Stimulated activated CD4-positive, alpha-beta T cell treated with anti-CD3 and anti-CD28 coated beads, Interleukin-12 subunit alpha, Interleukin-12 subunit beta, amount 100 ng/mL, for 48 hours (primary cell): ENCODE data around the gene ASTN1.

Experiments used
- DNase-seq, 3 donors: peaks; one replicate each; pipeline ENCODE4 v3.0.0-alpha.2; 2020; ENCODE audit warnings: low read depth in 2 of 3, low spot score in 1 of 3

Gene ASTN1

DNA sequence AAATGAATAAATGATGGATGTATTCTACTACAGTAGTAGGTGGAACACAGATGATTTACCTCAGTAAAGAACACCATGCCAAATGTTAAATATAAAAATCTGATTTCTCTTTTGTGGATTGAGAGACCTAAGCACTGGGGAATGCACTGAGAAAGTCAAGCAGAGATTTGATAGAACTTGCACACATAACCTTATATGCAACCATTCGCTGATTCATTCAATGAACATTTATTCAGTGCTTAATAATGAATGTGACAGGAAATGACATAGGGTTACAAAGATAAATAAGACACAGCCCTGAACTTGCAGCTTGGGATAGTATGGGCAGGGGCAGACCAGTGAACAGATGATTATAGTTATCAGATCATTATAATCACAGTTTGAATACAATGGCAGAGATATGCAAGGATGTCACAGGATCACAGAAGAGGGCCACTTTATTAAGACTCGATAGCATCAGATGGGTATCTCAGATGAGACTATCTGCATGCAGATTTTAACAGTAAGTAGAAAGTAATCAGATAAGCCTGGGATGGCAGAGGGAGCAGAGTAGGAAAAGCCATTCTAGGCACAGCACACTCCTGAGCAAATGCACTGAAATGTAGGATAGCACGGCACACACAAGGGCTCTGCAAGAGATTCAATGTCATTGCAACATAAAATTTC is 169.4 kb downstream of the ASTN1 start:
- DNase-seq, result no peak

DNA sequence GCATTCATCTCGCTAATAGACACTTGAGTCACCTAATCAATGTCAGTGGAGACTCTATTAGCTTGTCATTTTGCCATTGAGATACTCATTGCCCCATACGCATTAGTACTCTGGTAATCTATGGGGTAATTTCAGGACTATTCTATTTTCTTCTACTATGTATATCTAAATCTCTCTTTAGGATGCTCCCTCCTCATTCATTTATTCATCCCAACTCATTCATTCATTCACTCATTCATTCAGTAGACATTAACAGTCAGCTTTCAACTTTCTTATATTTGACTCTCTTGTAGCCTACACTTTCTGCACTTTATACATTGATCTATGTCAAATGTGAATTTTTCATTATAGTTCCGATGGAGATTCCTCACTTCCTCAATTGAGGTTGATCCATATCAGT is 170.9 kb downstream of the ASTN1 start:
- no peak for DNase-seq

DNA sequence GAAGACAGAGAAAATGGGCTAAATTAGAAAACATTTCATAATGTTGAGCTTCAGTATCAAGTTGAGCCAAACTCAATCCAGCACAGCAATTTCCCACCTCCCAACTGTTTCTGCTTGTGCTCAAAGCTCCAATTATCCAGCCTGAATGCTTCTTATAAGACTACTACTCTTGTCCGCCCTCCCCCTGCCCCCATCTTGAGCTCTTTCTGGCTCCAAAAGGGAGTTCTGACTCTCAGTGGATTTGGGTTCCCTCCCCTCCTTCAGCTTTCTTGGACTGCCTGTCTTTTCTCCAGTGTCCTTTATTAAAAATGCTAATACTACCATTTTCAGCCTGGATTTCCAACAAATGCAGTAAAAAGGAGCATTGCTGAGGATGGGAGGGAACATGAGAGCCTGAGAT is 174.8 kb downstream of the ASTN1 start:
- no peak for DNase-seq

DNA sequence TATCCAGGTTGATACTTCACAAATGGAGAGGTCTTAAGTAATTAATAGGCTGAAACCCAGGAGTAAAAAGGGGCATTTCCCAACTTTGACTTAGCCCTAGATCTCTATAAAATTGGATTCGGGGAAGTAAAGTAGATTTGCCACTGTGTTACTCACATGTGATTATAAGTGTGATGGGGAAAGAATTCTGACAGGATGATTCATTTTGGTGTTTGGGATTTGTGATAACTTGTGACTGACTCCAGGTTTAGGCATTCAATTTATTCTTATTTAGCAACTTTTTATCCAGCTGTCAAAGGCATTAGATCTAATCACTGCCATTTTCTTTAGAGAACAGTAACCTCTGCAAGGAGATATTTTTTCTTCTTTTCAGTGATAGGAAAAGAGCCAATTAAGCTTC is 175.5 kb downstream of the ASTN1 start:
- DNase-seq, result no peak

DNA sequence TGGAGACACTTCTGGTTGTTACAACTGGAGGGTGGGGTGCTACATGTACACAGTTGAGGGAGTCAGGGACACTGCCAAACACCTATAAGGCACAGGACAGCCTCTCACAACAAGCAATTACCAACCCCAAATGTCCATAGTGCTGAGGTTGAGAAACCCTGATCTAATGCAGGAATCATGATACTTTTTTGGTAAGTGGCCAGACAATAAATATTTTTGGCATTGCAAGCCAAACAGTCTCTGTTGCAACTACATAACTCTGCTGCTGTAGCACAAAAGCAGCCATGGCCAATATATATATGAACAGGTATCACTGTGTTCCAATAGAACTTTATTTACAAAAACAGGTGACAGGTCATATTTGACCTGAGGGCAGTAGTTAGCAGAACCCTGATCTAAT is 177.5 kb downstream of the ASTN1 start:
- no peak for DNase-seq

DNA sequence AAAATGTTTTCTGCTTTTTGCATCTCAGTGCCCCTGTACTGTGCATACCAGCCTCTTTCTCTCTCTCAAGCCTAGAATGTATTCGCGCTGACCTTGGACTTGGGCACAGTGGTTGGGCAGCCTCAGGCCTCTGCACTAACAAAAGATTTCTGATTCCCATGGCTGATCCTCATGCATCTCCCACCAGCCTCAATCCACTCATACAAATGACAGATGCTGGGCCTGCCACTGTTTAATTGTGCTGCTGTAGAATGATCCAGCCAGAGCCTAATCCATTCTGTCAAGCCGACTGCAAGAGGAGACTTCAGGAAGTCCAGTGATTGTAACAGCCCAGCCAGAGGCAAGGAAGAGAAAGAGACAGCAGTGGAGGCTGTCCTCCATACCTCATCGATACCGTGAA is 180.8 kb downstream of the ASTN1 start:
- DNase-seq, result no peak

DNA sequence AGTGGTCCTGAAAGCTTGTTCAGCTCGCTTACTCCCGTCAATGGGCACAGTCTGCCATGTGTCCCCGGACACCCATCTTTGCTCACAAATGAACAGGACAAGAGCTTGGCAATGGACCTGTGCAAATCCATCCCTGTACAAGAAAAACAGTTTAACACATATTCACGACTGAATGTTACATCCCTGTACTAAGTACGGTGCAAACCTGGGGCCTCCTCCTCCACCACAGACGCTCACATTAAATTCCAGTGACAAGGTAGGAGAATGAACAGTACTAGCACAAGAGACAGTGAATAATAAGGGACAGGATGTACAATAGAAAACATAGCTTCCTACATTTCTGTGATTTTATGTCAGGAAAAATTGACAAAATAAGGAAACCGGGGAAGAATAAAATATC is 187.7 kb downstream of the ASTN1 start:
- no peak for DNase-seq

DNA sequence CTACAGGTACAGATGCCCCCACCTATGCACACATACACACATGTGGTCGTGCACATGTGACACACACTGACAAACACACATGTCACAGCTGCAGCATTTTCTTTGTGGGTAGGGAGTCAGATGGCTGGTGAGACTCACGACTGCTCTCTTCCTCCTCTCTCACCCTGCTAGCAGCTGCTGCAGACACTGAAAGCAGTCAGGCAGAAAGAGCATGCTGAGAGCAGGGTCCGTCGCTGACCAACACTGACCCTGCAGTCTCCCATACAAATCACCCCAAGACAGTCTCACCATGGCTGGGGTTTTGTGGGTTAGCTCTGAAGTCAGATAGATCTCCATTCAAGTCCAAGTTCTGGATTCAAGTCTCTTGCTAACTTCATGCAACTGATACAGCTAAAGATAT is 188.3 kb downstream of the ASTN1 start:
- no peak for DNase-seq

DNA sequence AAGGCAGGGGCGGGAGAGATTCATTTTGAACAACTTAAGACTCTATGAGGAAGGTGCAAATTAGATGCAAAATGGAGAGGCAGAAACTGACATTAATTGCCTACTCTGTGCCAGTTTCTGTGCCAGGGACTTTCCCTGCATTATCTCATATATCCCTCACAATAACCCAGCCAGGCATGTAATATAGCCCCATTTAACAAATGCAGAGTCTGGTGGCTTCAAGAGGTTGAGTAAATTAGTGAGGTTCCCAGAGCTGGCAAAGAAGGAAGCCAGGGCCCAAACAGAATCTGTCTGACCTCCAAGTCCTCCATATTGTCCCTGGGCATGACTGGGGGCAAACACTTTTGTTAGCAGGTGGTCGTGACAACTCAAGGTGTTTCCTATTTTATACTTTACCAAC is 199.8 kb downstream of the ASTN1 start:
- no peak for DNase-seq

DNA sequence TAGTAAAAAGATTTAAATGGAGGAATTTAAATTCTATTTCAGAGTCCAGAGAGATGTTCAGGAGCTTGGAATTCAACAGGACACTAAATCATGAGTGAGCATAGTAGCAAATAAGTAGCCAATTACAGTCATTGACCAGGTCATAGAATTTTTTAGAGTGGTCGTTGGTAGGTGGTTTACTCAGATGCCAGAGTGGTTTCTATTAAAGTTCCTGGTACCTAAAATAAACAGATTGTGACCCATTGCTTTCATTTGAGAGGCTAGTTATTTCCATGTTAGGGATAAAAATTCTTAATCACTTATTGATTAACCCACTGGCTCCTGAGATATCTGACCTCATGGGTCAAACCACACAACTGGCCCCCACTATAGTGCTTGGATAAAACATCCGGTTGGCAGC is 201.3 kb downstream of the ASTN1 start:
- no peak for DNase-seq

DNA sequence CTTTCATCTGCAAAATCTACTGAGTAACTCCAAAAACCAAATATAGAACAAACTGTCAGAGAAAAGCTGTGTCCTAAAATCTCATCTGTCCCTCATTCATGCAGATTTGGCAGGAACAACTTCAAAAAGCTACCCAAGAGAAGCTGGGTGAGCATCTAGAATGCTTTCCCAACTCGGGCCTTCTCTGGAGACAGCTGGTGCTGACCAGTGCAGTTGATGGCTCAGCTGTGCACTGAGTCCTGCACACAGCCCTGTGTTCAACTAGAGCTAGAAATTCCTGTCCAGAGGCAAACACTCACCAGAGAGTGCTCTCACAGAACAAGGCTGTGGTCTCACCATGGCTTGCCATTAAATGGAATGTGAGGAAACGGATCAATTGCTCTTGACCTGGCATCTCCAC is 202.8 kb downstream of the ASTN1 start:
- no peak for DNase-seq

DNA sequence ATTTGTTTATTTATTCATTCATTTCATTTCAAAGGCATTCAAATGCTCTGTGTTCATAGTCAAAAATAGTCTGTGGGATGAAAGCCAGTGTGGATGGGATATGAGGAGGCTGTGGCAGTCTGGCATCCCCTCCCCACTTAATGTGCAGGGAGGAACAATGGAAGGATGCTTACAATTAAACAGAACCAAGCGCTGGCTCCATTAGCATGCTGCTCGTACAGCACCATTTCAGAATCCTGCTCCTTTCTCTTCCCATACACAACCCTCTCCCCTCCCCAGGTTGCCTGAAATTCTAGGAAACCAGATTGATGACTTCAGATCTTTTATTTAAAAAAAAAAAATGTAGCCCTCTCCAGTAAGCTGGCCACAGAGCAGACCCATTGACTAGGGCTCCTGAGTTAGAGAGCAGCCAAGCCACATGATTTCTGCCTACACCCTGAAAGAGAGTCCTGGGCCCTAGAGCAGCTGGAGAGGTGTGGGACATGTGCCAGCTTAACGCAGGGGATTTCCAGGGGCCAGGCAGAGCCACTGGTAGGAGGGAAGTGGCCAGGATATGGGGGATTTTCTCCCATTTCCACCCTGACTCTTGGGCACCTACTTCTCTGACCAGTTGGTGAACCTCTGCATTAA is 205.2 kb downstream of the ASTN1 start:
- DNase-seq, result no peak

DNA sequence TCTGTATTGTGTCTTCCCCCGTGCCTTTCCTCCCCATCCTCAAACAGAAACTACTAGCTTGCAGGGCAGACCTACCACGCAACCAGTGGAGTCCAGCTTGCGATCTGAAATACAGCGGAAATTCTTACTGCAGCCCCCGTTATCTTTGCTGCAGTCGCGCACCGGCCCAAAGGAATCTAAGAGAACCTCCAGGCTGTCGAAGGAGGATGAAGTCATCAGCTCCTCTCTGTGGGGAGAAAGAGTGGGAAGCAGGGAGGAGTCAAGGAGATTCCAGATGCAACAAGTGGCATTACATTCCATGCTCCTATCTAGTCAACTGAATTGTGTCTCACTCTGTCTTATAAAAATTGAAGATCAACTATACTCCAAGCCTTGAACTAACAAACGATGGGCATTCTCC is 206.9 kb downstream of the ASTN1 start:
- no peak for DNase-seq

DNA sequence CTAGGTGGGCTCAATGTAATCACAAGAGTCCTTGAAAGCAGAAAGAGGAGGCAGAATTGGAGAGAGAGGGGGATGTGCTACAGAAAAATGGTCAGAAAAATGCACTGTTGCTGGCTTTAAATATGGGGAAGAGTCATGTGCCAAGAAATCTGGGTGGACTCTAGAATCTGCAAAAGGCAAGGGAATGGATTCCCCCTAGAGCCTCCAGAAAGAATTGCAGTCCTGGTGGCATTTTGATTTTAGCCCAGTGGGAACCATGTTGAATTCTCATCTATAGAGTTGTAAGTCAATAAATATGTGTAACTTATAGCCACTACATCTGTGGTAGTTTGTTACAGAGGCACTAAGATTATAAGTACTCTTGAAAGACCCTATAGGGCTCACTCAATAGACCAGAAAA is 210.3 kb downstream of the ASTN1 start:
- DNase-seq, result no peak

DNA sequence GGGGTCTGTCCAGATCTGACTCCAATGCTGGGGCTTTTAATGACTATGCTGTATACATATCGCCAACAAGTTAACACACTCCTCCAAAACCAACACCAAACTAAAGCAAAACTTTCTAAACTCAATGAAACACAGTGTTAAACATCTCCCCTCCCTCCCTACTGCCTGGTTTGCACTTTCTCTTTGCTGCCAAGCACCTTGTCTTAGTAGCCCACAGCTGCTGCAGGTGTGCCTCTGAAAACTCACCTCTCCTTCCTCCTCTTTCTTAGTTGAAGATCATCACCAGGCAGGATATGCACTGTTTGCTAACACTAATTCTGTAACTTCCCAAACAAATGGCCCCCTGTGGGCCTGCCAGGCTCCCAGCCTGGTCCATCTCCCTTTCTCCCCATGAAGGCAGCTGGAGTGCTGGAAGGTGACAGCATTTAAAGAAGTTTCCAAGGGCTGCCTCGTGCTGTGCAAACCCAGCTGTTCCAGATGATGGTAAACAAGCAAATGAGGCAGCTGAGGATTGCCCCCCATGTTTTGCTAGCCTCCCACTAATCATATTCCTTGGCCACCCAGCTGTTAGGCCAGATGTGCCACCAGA is 213.7 kb downstream of the ASTN1 start:
- no peak for DNase-seq

DNA sequence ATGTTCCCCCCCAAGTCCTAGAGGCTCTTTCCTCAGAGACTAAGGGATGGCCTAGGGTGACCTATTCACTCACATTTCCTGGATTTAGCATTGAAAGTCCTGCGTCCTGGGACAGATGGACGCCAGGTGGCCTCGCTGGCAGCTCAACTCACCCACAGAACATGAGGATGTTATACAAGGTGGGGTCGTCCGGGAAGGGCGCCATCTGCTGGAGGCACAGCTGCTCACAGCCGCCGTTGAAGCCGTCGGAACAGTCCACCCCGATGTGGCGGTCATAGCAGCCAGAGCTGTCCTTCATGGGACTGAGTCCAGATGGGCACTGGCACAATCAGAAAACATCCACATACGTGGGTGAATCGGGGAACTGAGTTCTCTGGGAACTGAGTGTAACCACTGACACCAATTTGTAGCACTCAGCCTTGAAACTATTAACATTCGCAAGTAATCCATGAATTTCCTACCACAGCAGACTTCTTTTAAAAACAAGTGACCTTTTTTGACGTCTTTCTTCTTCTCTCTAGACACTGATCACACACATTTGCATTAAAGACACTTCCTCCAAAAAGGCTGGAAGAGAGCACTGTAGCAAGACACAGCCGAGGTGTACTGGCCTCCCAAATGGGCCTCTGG is 215.4 kb downstream of the ASTN1 start:
- DNase-seq, result peak in 1 of 3 donors; percentile 4

DNA sequence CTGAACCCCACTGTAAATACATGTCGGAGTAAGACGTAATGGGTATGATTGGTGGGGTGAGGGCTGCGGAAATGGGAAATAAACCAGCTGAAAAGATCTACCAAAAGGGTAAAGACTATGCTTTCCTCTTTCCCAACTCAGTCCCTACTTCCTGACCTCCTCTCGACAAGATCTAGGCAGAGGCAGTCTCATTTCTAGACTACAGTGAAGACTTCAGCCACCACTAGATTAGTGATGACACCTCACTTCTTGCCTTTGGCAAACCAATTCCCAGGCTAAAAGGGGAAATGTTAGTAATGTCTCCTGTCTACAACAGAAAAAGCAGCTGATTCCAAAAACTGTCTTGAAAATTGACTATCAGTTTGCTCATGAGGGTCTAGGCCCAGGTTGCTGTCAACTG is 219.9 kb downstream of the ASTN1 start:
- no peak for DNase-seq

DNA sequence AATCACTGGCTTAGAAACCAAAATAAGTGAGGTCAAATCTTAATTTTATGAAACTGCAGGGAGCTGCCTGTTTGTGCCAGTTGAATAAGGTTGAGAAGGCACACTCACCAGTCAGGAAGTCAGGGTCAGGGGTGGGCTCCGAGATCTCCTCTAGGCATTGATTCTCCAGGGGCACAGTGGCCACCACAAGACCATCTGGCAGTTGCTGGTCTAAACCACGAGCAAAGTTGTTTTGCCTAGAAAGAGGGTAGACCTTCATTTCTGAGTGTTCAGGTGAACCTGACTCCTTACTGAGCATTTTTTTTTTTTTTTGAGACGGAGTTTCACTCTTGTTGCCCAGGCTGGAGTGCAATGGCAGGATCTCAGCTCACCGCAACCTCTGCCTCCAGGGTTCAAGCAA is 220.7 kb downstream of the ASTN1 start:
- no peak for DNase-seq

DNA sequence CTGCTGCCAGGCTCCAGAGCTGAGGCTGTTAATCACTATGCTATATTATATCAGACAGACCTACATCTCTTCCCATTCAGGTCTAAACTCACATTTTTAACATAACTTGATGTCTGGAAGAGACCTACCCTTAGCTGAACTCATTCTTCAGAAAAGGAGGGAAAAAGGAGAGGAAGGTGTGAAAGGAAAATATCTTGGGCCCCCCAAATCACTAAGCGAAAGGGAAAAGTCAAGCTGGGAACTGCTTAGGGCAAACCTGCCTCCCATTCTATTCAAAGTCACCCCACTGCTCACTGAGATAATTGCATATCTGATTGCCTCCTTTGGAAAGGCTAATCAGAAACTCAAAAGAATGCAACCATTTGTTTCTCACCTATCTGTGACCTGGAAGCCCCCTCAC is 222.2 kb downstream of the ASTN1 start:
- DNase-seq, result no peak

DNA sequence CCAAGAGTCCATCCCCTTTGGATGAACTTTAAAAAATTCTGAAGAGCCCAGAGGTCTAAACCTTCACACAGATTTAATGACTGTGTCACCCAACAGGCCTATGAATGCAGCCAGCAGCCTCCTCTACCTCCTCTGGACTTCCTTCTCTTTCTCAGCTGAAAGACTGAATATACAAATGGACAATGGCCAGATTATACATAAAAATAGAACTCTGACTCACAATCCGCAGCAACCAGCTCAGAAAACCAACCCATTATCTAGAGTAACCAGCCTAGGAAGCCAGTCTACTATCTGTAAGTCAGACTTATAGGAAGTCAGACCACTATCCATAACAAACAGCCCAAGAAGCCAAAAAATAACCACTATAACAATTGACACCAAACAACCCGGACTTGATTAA is 224.5 kb downstream of the ASTN1 start:
- no peak for DNase-seq

DNA sequence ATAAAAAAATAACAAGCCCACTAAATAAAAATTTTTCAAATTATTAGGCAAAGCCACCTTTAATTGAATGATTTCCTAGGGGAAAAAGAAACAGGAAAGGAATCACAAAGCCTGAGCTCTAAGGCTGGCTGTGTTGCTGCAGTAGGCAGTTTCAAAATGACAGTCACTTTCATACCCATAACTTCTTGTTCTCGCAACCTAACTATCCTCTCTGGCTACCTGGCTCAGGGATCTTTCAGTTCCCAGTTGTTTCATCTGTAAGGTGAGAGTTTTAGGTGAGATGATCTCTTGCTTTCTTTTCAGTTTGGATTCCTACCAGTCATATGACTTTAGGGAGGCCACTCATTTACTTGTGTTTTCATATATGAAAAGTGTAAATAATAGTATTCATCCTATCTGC is 226.1 kb downstream of the ASTN1 start:
- no peak for DNase-seq

DNA sequence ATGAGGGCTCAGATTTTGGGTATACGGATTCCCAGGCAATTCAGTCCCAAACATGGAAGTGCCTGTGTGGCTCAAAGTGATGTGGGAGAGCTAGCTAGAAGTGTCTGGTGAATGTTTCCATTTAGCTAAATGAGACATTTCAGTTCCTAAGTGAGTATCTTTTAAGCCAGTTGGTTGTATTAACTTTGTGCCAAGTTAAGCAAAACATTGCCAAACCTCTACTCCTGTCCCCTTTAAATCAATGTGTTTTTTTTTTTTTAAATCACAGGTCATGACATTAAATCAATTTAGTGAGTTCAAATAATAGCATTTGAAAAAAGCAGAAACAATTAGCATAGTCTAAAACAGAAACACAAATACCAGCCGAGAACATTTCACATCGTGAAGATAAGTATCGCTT is 230.1 kb downstream of the ASTN1 start:
- DNase-seq, result no peak
